Measurements from ENCODE around the gene NOXA1. TPM values are rescaled to one million over a fixed set of nuclear protein-coding genes. Genes with fewer than 3 reads are reported as not detected.
A peak's percentile ranks its signal among the peaks of the same experiment; 100 is the strongest.

NOXA1 gene
- total and polyA plus RNA-seq, 2 of the 8 experiments (the other 6 are each of a cell fraction or from before 2014, with no cell fraction given): 0.34 to 0.91 TPM

DNA sequence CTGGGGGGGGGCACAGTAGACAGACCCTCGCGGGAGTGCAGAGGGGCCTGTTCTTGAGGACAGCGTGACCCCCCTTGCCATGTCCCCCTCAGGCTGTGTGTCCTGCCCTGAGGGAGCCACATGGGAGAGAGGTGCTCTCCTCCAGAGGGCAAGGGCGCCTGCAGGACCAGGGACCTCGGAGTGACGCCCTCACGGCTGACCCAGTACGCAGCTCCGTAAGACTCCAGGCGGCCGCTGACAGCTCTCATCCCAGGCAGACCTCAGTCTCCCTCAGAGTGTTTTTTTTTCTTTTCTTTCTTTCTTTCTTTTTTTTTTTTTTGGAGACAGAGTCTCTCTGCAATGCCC, 27.6 kb upstream of the NOXA1 start:
- Histone ChIP-seq H2BK15ac (ENCODE audit: low read length) (no peak overlapping the region), H3K4me1 (replicated peaks in 1 of 4; ENCODE audit: control insufficient read depth in 3 of 4, insufficient read depth in 4 of 4, low read length in 3 of 4) (no peaks in the 10 kb centered on the region; a peak in 1 of 7 replicates), H3K56ac (replicated peaks; ENCODE audit: insufficient read length, low read depth, low read length) (no peak overlapping the region), H3K79me1 (ENCODE audit: low read depth, low read length) (no peaks in the 10 kb centered on the region), H3K79me2 (ENCODE audit: control insufficient read depth in 1 of 2, insufficient read depth in 2 of 2, low read length in 2 of 2) (no peaks in the 10 kb centered on the region), H2BK5ac (ENCODE audit: low read depth, low read length) (no peak overlapping the region), H4K5ac (ENCODE audit: insufficient read length, low read depth, low read length) (no peak overlapping the region), H3K9me3 (ENCODE audit: insufficient read depth in 2 of 2, low read depth in 1 of 2, low read length in 1 of 2) (no peaks in the 10 kb centered on the region), H3K27ac (ENCODE audit: low read depth, low read length) (no peak overlapping the region), H2AFZ (ENCODE audit: low read length) (no peak overlapping the region), H2AK5ac (ENCODE audit: low read depth, low read length) (no peak overlapping the region), H3K4me2 (ENCODE audit: insufficient read depth in 1 of 2, low read depth in 2 of 2, low read length in 2 of 2) (no peak overlapping the region), H3K23me2 (ENCODE audit: low read depth, low read length) (no peaks in the 10 kb centered on the region), H3K36me3 (ENCODE audit: control insufficient read depth in 2 of 4, insufficient read depth in 4 of 4, low read length in 3 of 4) (no peaks in the 10 kb centered on the region), H2BK12ac (ENCODE audit: low read depth, low read length) (no peak overlapping the region), H3K14ac (ENCODE audit: insufficient read length) (no peak overlapping the region), H4K91ac (replicated peaks; ENCODE audit: insufficient read length, low read length) (no peak overlapping the region), H3K9ac (replicated peaks in 1 of 4; ENCODE audit: extremely low read depth in 1 of 4, low read depth in 3 of 4, low read length in 3 of 4) (no peak overlapping the region), H3K18ac (ENCODE audit: extremely low read depth, low read length) (no peak overlapping the region), H4K20me1 (replicated peaks in 1 of 2; ENCODE audit: control insufficient read depth in 1 of 2, insufficient read depth in 2 of 2, low read length in 2 of 2) (peaks cover 0 to 6% of the 10 kb centered on the region in 2 experiments), H2BK20ac (ENCODE audit: low read length) (no peak overlapping the region), H4K8ac (ENCODE audit: extremely low read depth, insufficient read depth, low read length) (0 out of 2 replicates have a peak overlapping the region, but pooled peaks have one; percentile 51), H3K27me3 (replicated peaks in 1 of 4; ENCODE audit: control insufficient read depth in 3 of 4, extremely low read depth in 1 of 4, insufficient read depth in 3 of 4, low read length in 3 of 4) (no peaks in the 10 kb centered on the region), H2BK120ac (replicated peaks; ENCODE audit: low read depth, low read length) (no peak overlapping the region), H3K4me3 (ENCODE audit: extremely low read depth in 1 of 4, insufficient read depth in 2 of 4, low read depth in 3 of 4, low read length in 4 of 4) (no peak overlapping the region), H3K4ac (replicated peaks; ENCODE audit: insufficient read length, low read depth, low read length) (no peak overlapping the region), H3K23ac (ENCODE audit: insufficient read length) (no peak overlapping the region)
- CTCF ChIA-PET (ENCODE audit: partially characterized antibody): interaction anchor here (0.7 to 1.0 kb wide), 4 partner anchors 19 to 109 kb away, joined by 3 to 4 read pairs (median 3); no protein-coding TSS in a partner anchor
- DNase-seq (ENCODE audit: low read depth in 1 of 2, low spot score in 2 of 2): no peak
- POLR2A ChIA-PET (ENCODE audit: partially characterized antibody): interaction anchor here (1.0 to 1.2 kb wide), 2 partner anchors 9 to 41 kb away, joined by 3 to 4 read pairs; no protein-coding TSS in a partner anchor
- no peak for FAIRE-seq
- WGBS, 2 experiments (ENCODE audit: extremely low coverage in 1 of 2, insufficient coverage in 1 of 2, insufficient read length in 1 of 2, insufficient replicate concordance in 2 of 2, low coverage in 1 of 2, low lambda C conversion rate in 2 of 2, missing lambda C conversion rate in 1 of 2): 100% methylated on average over 3 of the region's 11 CpGs; no CpG with 5 or more reads in 1 of the 2 experiments
- TF ChIP-seq EP300 (IDR thresholded peaks at IDR 0.05; ENCODE audit: borderline replicate concordance in 1 of 2, low read depth in 2 of 2, low read length in 2 of 2) (no peak), ASH2L (IDR thresholded peaks at IDR 0.05; ENCODE audit: low read length) (no peak), CBX5 (IDR thresholded peaks at IDR 0.05; ENCODE audit: low read depth, low read length) (no peak), TCF12 (IDR thresholded peaks at IDR 0.05; ENCODE audit: low read depth, low read length) (no peak), POLR2AphosphoS5 (IDR thresholded peaks at IDR 0.05; ENCODE audit: low read depth, low read length) (no peak), BACH1 (IDR thresholded peaks at IDR 0.05; ENCODE audit: low read length) (no peak), CHD2 (IDR thresholded peaks at IDR 0.05; ENCODE audit: low read length) (no peak), RBBP5 (IDR thresholded peaks at IDR 0.05; ENCODE audit: borderline replicate concordance, low read depth, low read length) (no peak), CTBP2 (IDR thresholded peaks at IDR 0.05; ENCODE audit: borderline replicate concordance, insufficient read depth, insufficient read length, low read length) (no peak), RAD21 (IDR thresholded peaks at IDR 0.05 in 1 of 2, conservative IDR thresholded peaks at IDR 0.05 in 1 of 2; ENCODE audit: low read depth in 2 of 2, low read length in 2 of 2) (no peak), POU5F1 (IDR thresholded peaks at IDR 0.05; ENCODE audit: low read depth, low read length) (no peak), KDM4A (IDR thresholded peaks at IDR 0.05; ENCODE audit: low read depth, low read length, severe bottlenecking) (no peak), JUN (IDR thresholded peaks at IDR 0.05; ENCODE audit: low read depth, low read length) (no peak)
- TF ChIP-seq, protein P1, sequence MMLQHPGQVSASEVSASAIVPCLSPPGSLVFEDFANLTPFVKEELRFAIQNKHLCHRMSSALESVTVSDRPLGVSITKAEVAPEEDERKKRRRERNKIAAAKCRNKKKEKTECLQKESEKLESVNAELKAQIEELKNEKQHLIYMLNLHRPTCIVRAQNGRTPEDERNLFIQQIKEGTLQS (IDR thresholded peaks at IDR 0.05; ENCODE audit: insufficient read depth, low read depth, low read length): no peak
